Breast epithelium (tissue), 4 donors: ENCODE data around the gene WASHC1. TPM values are rescaled to one million over a fixed set of nuclear protein-coding genes. Genes with fewer than 3 reads are reported as not detected.
A peak's percentile ranks its signal among the peaks of the same experiment; 100 is the strongest.
"Not testable (repeated sequence)": the region's sequence is repeated elsewhere in the genome, so short reads cannot be mapped to it uniquely, and the experiment has no call there.

Experiments
- DNase-seq, 2 donors: peaks; one replicate each; pipeline ENCODE4 v3.0.0-alpha.2; 2019; ENCODE audit warnings: low spot score in 2 of 2
- H3K27ac ChIP-seq, 2 donors: fragments of 200-600 bp; sonication (generic) in 1 of 2; one replicate each; pipeline ENCODE4 v1.5.1; 2016 to 2019; ENCODE audit warnings: mild to moderate bottlenecking in 1 of 2
- H3K27me3 ChIP-seq, 2 donors: fragments of 200-600 bp; sonication (generic) in 1 of 2; one replicate each; pipeline versions ENCODE4 v1.5.1 to v1.6.0; 2017 to 2019; ENCODE audit warnings: control low read depth in 1 of 2, mild to moderate bottlenecking in 1 of 2
- H3K36me3 ChIP-seq: fragments of 200-600 bp; one replicate; pipeline ENCODE4 v1.5.1; 2019
- H3K4me1 ChIP-seq, 2 donors: fragments of 200-600 bp; sonication (generic); one replicate each; pipeline ENCODE4 v1.5.1; 2016 to 2019; ENCODE audit warnings: control low read depth in 1 of 2
- H3K4me3 ChIP-seq, 3 donors: fragments of 200-600 bp; sonication (generic); 1 replicate in 2 of 3; 2 replicates in 1 of 3; pipeline ENCODE4 v1.5.1; 2016 to 2019; ENCODE audit warnings: mild to moderate bottlenecking in 3 of 3, moderate library complexity in 2 of 3
- H3K9me3 ChIP-seq, 2 donors: fragments of 200-600 bp; sonication (generic) in 1 of 2; one replicate each; pipeline ENCODE4 v1.5.1; 2016 to 2019; ENCODE audit warnings: control low read depth in 1 of 2
- intact Hi-C: fragments of 100-400 bp; cut with DNase I; formaldehyde crosslinking; loops from one replicate; pipeline ENCODE4 v1.15.1; 2023; ENCODE audit warnings: low total_unique reads
- total RNA-seq, 3 donors: library from RNA; depleted of rRNA; stranded (reverse); fragments of >200 nt; gene quantifications; one replicate each; pipeline ENCODE4 v1.1.0, GENCODE V29; 2016

The WASHC1 gene
- total RNA-seq = 1 to 10 TPM; 3.7 to 7.5 (median 7.5) TPM

- H3K27me3 ChIP-seq, H3K4me1 ChIP-seq, DNase-seq, intact Hi-C loops, H3K36me3 ChIP-seq, H3K27ac ChIP-seq, H3K9me3 ChIP-seq: not testable (repeated sequence)
- H3K4me3 ChIP-seq = peak within 1 kb of the TSS; percentile 22 to 69 (median 51)
Measured at GRCh38 chr9:29356-29755, at the start of gene WASHC1. Gene WASHC1, minus strand, starts transcription at chr9:29456. Its CDS starts 4,457 bp downstream, at chr9:24999.

GRCh38 chr9:78333-78732 lies 49.1 kb upstream of the WASHC1 start:
- DNase-seq, H3K4me1 ChIP-seq, H3K36me3 ChIP-seq, intact Hi-C loops, H3K27me3 ChIP-seq, H3K9me3 ChIP-seq, H3K27ac ChIP-seq, H3K4me3 ChIP-seq: not testable (repeated sequence)

- H3K9me3 ChIP-seq, H3K4me1 ChIP-seq, H3K27me3 ChIP-seq, H3K36me3 ChIP-seq, DNase-seq, intact Hi-C loops, H3K27ac ChIP-seq, H3K4me3 ChIP-seq: not testable (repeated sequence)
Measured at GRCh38 chr9:76389-76788, 47.1 kb upstream of the WASHC1 start.

GRCh38 chr9:73900-74525 lies 44.8 kb upstream of the WASHC1 start:
- H3K4me1 ChIP-seq, H3K9me3 ChIP-seq, H3K36me3 ChIP-seq, DNase-seq, H3K27me3 ChIP-seq, intact Hi-C loops: not testable (repeated sequence)
- Histone ChIP-seq H3K27ac (peak overlapping the region in 1 of 2 donors; percentile 69), H3K4me3 (peak overlapping the region; percentile 42 to 72 (median 44))

GRCh38 chr9:73076-73899 lies 44.0 kb upstream of the WASHC1 start:
- Histone ChIP-seq H3K27ac (peak overlapping the region in 1 of 2 donors; percentile 69), H3K4me3 (peak overlapping the region; percentile 42 to 72 (median 44))
- DNase-seq = peak in 1 of 2 donors; percentile 48
- H3K36me3 ChIP-seq, H3K4me1 ChIP-seq, H3K9me3 ChIP-seq, H3K27me3 ChIP-seq, intact Hi-C loops: not testable (repeated sequence)

GRCh38 chr9:63031-63629 lies 33.9 kb upstream of the WASHC1 start:
- DNase-seq, intact Hi-C loops, H3K9me3 ChIP-seq: not testable (repeated sequence)

GRCh38 chr9:52678-53077 lies 23.4 kb upstream of the WASHC1 start:
- not testable (repeated sequence) for H3K9me3 ChIP-seq

More at GRCh38 chr9:63031-63629, 33.9 kb upstream of the WASHC1 start:
- not testable (repeated sequence) for H3K27ac ChIP-seq, H3K4me3 ChIP-seq, H3K27me3 ChIP-seq, H3K4me1 ChIP-seq, H3K36me3 ChIP-seq

GRCh38 chr9:48190-48842 lies 19.1 kb upstream of the WASHC1 start:
- H3K27ac ChIP-seq, H3K36me3 ChIP-seq, H3K27me3 ChIP-seq, H3K4me1 ChIP-seq, intact Hi-C loops, H3K4me3 ChIP-seq, H3K9me3 ChIP-seq, DNase-seq: not testable (repeated sequence)

More at GRCh38 chr9:52678-53077, 23.4 kb upstream of the WASHC1 start:
- H3K4me1 ChIP-seq, DNase-seq, H3K36me3 ChIP-seq, H3K4me3 ChIP-seq, intact Hi-C loops, H3K27me3 ChIP-seq, H3K27ac ChIP-seq: not testable (repeated sequence)

GRCh38 chr9:46639-47271 lies 17.5 kb upstream of the WASHC1 start:
- H3K27ac ChIP-seq, H3K4me1 ChIP-seq, H3K27me3 ChIP-seq, H3K4me3 ChIP-seq, H3K36me3 ChIP-seq, H3K9me3 ChIP-seq, intact Hi-C loops, DNase-seq: not testable (repeated sequence)

- H3K27ac ChIP-seq, H3K27me3 ChIP-seq, intact Hi-C loops, DNase-seq, H3K4me1 ChIP-seq, H3K4me3 ChIP-seq, H3K9me3 ChIP-seq, H3K36me3 ChIP-seq: not testable (repeated sequence)
Measured at GRCh38 chr9:46164-46563, 16.9 kb upstream of the WASHC1 start.

- DNase-seq, H3K9me3 ChIP-seq, intact Hi-C loops: not testable (repeated sequence)
Measured at GRCh38 chr9:45180-45878, 16.1 kb upstream of the WASHC1 start.

GRCh38 chr9:44416-44815 lies 15.2 kb upstream of the WASHC1 start:
- intact Hi-C loops, H3K27me3 ChIP-seq, H3K36me3 ChIP-seq, H3K9me3 ChIP-seq, H3K4me3 ChIP-seq, H3K27ac ChIP-seq, DNase-seq, H3K4me1 ChIP-seq: not testable (repeated sequence)

More at GRCh38 chr9:45180-45878, 16.1 kb upstream of the WASHC1 start:
- H3K36me3 ChIP-seq, H3K27me3 ChIP-seq, H3K27ac ChIP-seq, H3K4me3 ChIP-seq, H3K4me1 ChIP-seq: not testable (repeated sequence)
